Endodermal cell (in vitro differentiated cells): ENCODE results near the gene C1QL4. TPM values are rescaled to one million over a fixed set of nuclear protein-coding genes. Genes with fewer than 3 reads are reported as not detected.
A peak's percentile ranks its signal among the peaks of the same experiment; 100 is the strongest.

Experiments
- DNase-seq: peaks from one replicate; pipeline ENCODE4 v3.0.0-alpha.2; 2017
- H3K27ac ChIP-seq: 2 replicates; pipeline ENCODE4 v1.5.1; 2013; ENCODE audit warnings: mild to moderate bottlenecking, low read depth, low read length, moderate library complexity
- H3K27me3 ChIP-seq: 2 replicates; pipeline ENCODE4 v1.6.1; 2013; ENCODE audit warnings: mild to moderate bottlenecking, low read length, moderate library complexity; ENCODE audit not compliant: insufficient read depth, control insufficient read depth, poor library complexity, severe bottlenecking
- H3K36me3 ChIP-seq: 2 replicates; pipeline ENCODE4 v1.7.0; 2013; ENCODE audit warnings: mild to moderate bottlenecking, low read length, moderate library complexity; ENCODE audit not compliant: control insufficient read depth, insufficient read depth
- H3K4me1 ChIP-seq: one replicate; pipeline ENCODE4 v1.7.0; 2013; ENCODE audit warnings: low read length; ENCODE audit not compliant: control insufficient read depth, insufficient read depth
- H3K4me3 ChIP-seq: 2 replicates; pipeline ENCODE4 v1.5.1; 2013; ENCODE audit warnings: mild to moderate bottlenecking, low read length, moderate library complexity
- H3K9ac ChIP-seq: 2 replicates; pipeline ENCODE4 v1.6.1; 2013; ENCODE audit warnings: mild to moderate bottlenecking, low read length, moderate library complexity; ENCODE audit not compliant: poor library complexity, severe bottlenecking; ENCODE audit errors: extremely low read depth
- H3K9me3 ChIP-seq: 2 replicates; pipeline ENCODE4 v1.6.1; 2013; ENCODE audit warnings: mild to moderate bottlenecking, low read length, moderate library complexity; ENCODE audit not compliant: control insufficient read depth
- H3K27ac Mint-ChIP-seq: 2 replicates; pipeline ENCODE4 v1.8.0; 2020; ENCODE audit warnings: mixed read lengths
- H3K27me3 Mint-ChIP-seq: 2 replicates; pipeline ENCODE4 v1.8.0; 2021; ENCODE audit warnings: mild to moderate bottlenecking, mixed read lengths; ENCODE audit not compliant: insufficient read depth
- H3K36me3 Mint-ChIP-seq: 2 replicates; pipeline ENCODE4 v1.8.0; 2020; ENCODE audit warnings: low read depth, mixed read lengths
- H3K4me1 Mint-ChIP-seq: 2 replicates; pipeline ENCODE4 v1.8.0; 2020; ENCODE audit warnings: mixed read lengths
- H3K4me3 Mint-ChIP-seq: 2 replicates; pipeline ENCODE4 v1.8.0; 2020; ENCODE audit warnings: mild to moderate bottlenecking, moderate library complexity, mixed read lengths
- H3K9me3 Mint-ChIP-seq: 2 replicates; pipeline ENCODE4 v1.8.0; 2020; ENCODE audit warnings: mild to moderate bottlenecking, mixed read lengths
- WGBS, 2 experiments: methylation state at CpG; one replicate each; pipeline versions ENCODE4 v1.1.5 to v1.1.7; 2013; ENCODE audit warnings: missing lambda C conversion rate in 2 of 2, mixed read lengths in 1 of 2; ENCODE audit not compliant: insufficient coverage in 1 of 2, insufficient read length in 1 of 2; 5-methylcytosine and 5-hydroxymethylcytosine counted together
- total RNA-seq, 2 donors: library from RNA; stranded (reverse); fragmentation: NEBNext Ultra II Directional in 1 of 2; extraction: Animal tissue kit (Norgen Biotek cat#: 25700) in 1 of 2; gene quantifications; 2 replicates in 1 of 2; 3 replicates in 1 of 2; pipeline ENCODE4 v1.2.1, GENCODE V29; 2021
- TF ChIP-seq, protein P1 (sequence below): fragments of 200-600 bp; sonication (generic); conservative IDR thresholded peaks from 2 replicates; pipeline ENCODE4 v1.5.0; 2021; ENCODE audit warnings: antibody characterized with exemption, mild to moderate bottlenecking

Gene C1QL4
- total RNA-seq, 2 donors from 2014 or later = 0.20 to 0.38 TPM

DNA sequence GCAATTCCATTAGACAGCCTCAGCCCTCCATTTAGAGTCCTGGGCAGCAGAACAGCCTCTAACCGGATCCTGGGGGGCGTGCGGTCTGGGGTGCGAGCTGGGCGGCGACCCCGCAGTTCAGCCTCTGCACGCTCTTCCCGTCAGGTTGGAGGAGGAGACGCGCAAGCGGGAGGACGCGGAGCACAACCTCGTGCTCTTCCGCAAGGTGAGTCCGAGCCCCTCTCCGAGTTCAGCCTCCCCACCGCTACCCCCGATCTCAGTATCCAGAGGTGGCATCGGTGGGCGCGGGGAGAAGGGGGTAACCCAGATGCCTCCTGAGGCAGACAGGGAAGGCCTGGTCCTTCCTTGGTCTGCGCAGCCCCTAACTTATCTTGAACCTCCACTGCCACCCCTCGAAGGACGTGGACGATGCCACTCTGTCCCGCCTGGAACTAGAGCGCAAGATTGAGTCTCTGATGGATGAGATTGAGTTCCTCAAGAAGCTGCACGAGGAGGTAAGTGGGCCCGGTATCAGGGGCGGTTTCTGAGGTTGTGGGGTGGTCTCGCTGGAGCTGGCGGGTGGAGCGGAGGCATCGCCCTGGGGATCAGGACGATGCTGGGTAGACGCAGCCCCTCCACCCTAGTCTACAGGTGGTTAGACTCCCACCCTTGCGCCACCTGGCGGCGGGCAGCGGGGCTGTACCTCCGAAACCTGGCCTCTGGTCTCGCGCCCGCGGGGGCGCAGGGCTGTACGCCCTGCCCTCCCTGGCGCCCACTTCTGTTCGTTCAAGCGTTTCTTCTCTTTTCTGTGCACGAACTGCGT, 40.8 kb downstream of the C1QL4 start:
- no peak overlapping the region for H3K4me3 ChIP-seq
- H3K36me3 ChIP-seq = no peaks in the 10 kb centered on the region
- no peak overlapping the region for H3K4me3 Mint-ChIP-seq
- H3K27ac ChIP-seq = no peak overlapping the region
- 38 to 45% methylated on average over 39 to 54 of the region's 54 CpGs for WGBS, 2 experiments
- no peaks in the 10 kb centered on the region for H3K9me3 Mint-ChIP-seq
- H3K9me3 ChIP-seq = no peaks in the 10 kb centered on the region
- no peaks in the 10 kb centered on the region for H3K4me1 ChIP-seq
- DNase-seq = peak; percentile 94
- peaks cover 70% of the 10 kb centered on the region for H3K27me3 ChIP-seq
- TF ChIP-seq, protein P1, sequence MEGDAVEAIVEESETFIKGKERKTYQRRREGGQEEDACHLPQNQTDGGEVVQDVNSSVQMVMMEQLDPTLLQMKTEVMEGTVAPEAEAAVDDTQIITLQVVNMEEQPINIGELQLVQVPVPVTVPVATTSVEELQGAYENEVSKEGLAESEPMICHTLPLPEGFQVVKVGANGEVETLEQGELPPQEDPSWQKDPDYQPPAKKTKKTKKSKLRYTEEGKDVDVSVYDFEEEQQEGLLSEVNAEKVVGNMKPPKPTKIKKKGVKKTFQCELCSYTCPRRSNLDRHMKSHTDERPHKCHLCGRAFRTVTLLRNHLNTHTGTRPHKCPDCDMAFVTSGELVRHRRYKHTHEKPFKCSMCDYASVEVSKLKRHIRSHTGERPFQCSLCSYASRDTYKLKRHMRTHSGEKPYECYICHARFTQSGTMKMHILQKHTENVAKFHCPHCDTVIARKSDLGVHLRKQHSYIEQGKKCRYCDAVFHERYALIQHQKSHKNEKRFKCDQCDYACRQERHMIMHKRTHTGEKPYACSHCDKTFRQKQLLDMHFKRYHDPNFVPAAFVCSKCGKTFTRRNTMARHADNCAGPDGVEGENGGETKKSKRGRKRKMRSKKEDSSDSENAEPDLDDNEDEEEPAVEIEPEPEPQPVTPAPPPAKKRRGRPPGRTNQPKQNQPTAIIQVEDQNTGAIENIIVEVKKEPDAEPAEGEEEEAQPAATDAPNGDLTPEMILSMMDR = peak; percentile 91
- peaks cover 97% of the 10 kb centered on the region for H3K27me3 Mint-ChIP-seq
- H3K36me3 Mint-ChIP-seq = no peaks in the 10 kb centered on the region
- H3K27ac Mint-ChIP-seq = no peak overlapping the region
- H3K9ac ChIP-seq = no peak overlapping the region
- peaks cover 3% of the 10 kb centered on the region for H3K4me1 Mint-ChIP-seq

DNA sequence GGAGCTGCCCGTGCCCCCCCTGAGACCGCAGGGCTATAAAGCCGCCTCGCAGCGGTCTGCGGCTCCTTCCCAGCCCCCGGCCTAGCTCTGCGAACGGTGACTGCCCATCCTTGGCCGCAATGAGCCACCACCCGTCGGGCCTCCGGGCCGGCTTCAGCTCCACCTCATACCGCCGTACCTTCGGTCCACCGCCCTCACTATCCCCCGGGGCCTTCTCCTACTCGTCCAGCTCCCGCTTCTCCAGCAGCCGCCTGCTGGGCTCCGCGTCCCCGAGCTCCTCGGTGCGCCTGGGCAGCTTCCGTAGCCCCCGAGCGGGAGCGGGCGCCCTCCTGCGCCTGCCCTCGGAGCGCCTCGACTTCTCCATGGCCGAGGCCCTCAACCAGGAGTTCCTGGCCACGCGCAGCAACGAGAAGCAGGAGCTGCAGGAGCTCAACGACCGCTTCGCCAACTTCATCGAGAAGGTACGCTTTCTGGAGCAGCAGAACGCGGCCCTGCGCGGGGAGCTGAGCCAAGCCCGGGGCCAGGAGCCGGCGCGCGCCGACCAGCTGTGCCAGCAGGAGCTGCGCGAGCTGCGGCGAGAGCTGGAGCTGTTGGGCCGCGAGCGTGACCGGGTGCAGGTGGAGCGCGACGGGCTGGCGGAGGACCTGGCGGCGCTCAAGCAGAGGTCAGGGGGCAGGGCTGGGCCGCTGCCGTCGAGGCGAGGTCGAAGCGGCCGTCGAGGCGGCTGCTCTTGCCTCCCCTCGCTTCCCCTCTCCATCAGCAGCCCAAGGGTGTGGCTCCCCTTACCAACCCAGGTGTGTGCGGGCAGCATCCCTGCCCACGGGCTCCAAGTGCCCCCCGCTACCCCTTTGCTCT, 41.7 kb downstream of the C1QL4 start, which contains the start of gene PRPH:
PRPH (plus strand) TSS at position 66 of the 855 bp plus-strand sequence; CDS start at position 120, 54 bp downstream.
- no peaks in the 10 kb centered on the region for H3K9me3 ChIP-seq
- no peak within 1 kb of the TSS for H3K4me3 Mint-ChIP-seq
- H3K27ac Mint-ChIP-seq = no peak within 1 kb of the TSS
- DNase-seq = peak; percentile 86
- no peak within 1 kb of the TSS for H3K4me3 ChIP-seq
- WGBS, 2 experiments = 16 to 17% methylated on average over 38 to 82 of the region's 82 CpGs
- H3K36me3 ChIP-seq = no peaks in the 10 kb centered on the region
- peaks cover 70% of the 10 kb centered on the region for H3K27me3 ChIP-seq
- H3K27me3 Mint-ChIP-seq = peaks cover 93% of the 10 kb centered on the region
- no peaks in the 10 kb centered on the region for H3K9me3 Mint-ChIP-seq
- TF ChIP-seq, protein P1 = peak; percentile 40
- no peak within 1 kb of the TSS for H3K9ac ChIP-seq
- no peaks in the 10 kb centered on the region for H3K4me1 ChIP-seq
- H3K4me1 Mint-ChIP-seq = peaks cover 3% of the 10 kb centered on the region
- H3K27ac ChIP-seq = no peak within 1 kb of the TSS
- no peaks in the 10 kb centered on the region for H3K36me3 Mint-ChIP-seq

DNA sequence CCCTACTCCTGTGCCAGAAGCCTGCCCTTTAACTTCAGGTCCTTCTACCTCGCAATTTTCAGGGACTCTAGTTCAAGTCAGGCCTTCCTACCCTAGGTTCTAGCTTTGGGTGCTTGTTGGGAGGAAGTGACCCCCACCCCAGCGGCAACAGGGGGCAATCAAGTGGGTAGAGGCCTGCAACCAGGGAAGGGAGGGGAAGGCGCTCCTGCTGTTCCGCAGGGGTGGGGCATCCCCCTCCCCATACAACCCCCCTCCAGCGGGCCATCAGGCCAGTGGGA, 42.2 kb downstream of the C1QL4 start:
- Mint-ChIP-seq H3K9me3 (no peaks in the 10 kb centered on the region), H3K27me3 (peaks cover 91% of the 10 kb centered on the region), H3K36me3 (no peaks in the 10 kb centered on the region), H3K27ac (no peak overlapping the region), H3K4me3 (no peak overlapping the region), H3K4me1 (peaks cover 3% of the 10 kb centered on the region)
- H3K27ac ChIP-seq = no peak overlapping the region
- no peaks in the 10 kb centered on the region for H3K9me3 ChIP-seq
- no peak overlapping the region for H3K4me3 ChIP-seq
- TF ChIP-seq, protein P1 = no peak
- WGBS, 2 experiments = 42% methylated on average over 3 of the region's 5 CpGs; no CpG with 5 or more reads in 1 of the 2 experiments
- H3K27me3 ChIP-seq = peaks cover 70% of the 10 kb centered on the region
- no peaks in the 10 kb centered on the region for H3K36me3 ChIP-seq
- no peak overlapping the region for H3K9ac ChIP-seq
- H3K4me1 ChIP-seq = no peaks in the 10 kb centered on the region
- no peak for DNase-seq
